Activated CD8-positive, alpha-beta T cell treated with anti-CD3 and anti-CD28 coated beads for 36 hours (primary cell): ENCODE results near the gene NFASC. TPM values are rescaled to one million over a fixed set of nuclear protein-coding genes. Genes with fewer than 3 reads are reported as not detected.

Experiments
- ATAC-seq: fragments of 200-7000 bp; cut with Tn5 transposase; one replicate; pipeline ENCODE4 v1.10.0; 2021; ENCODE audit warnings: mild to moderate bottlenecking, moderate library complexity
- CTCF ChIA-PET: fragments of 350-600 bp; sonication (Branson Sonifier 250); formaldehyde crosslinking; loops from one replicate; lab custom pipeline; 2021; ENCODE audit warnings: antibody characterized with exemption; lab: Charles Lee
- POLR2A ChIA-PET: fragments of 350-600 bp; sonication (Branson Sonifier 250); formaldehyde crosslinking; loops from one replicate; lab custom pipeline; 2021; ENCODE audit warnings: antibody characterized with exemption; lab: Charles Lee
- DNase-seq: peaks from one replicate; pipeline ENCODE4 v3.0.0-alpha.2; 2020
- H3K27ac Mint-ChIP-seq: one replicate; pipeline ENCODE4 v1.8.0; 2021; ENCODE audit warnings: mild to moderate bottlenecking, mixed read lengths
- H3K27me3 Mint-ChIP-seq: one replicate; pipeline ENCODE4 v1.8.0; 2021; ENCODE audit warnings: mixed read lengths
- H3K36me3 Mint-ChIP-seq: one replicate; pipeline ENCODE4 v1.8.0; 2021; ENCODE audit warnings: low read depth, mixed read lengths
- H3K4me1 Mint-ChIP-seq: one replicate; pipeline ENCODE4 v1.8.0; 2021; ENCODE audit warnings: low read depth, mixed read lengths
- H3K4me3 Mint-ChIP-seq: one replicate; pipeline ENCODE4 v1.8.0; 2021; ENCODE audit warnings: mild to moderate bottlenecking, moderate library complexity, mixed read lengths
- H3K9me3 Mint-ChIP-seq: one replicate; pipeline ENCODE4 v1.8.0; 2021; ENCODE audit warnings: mixed read lengths
- intact Hi-C: fragments of 100-400 bp; cut with micrococcal nuclease; formaldehyde crosslinking; loops from one replicate; pipeline ENCODE4 v1.10.0; 2022
- total RNA-seq, 2 experiments: library from RNA; stranded (reverse); gene quantifications; one replicate each; pipeline ENCODE4 v1.2.3, GENCODE V29; 2021
- TF ChIP-seq, protein P1 (sequence below): fragments of 200-600 bp; IDR thresholded peaks from one replicate; pipeline ENCODE4 v1.8.0; 2022; ENCODE audit warnings: antibody characterized with exemption, mild to moderate bottlenecking

The NFASC gene
- total RNA-seq, 2 experiments from 2014 or later, result not detected

DNA sequence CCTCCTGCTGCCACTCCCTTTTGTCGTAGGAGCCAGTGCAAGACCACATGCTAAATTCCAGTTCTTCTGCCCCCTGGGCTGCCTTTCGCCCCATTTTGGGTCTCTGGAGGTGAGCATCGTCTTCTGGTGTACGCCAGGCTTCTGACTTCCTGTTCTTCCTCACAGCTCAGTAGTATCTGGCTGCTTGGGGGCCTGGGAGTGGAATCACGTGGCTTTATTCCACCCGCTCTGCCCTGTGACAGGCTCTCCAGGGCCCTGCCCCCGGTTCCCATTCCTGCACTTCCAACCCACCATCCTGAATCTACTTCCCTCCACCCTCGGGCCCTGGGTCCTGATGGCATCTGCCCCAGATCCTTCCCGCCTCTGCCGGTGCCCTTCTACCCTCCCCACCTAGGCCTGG is 3.6 kb downstream of the NFASC start:
- peaks cover 14% of the 10 kb centered on the region for H3K27me3 Mint-ChIP-seq
- TF ChIP-seq, protein P1, sequence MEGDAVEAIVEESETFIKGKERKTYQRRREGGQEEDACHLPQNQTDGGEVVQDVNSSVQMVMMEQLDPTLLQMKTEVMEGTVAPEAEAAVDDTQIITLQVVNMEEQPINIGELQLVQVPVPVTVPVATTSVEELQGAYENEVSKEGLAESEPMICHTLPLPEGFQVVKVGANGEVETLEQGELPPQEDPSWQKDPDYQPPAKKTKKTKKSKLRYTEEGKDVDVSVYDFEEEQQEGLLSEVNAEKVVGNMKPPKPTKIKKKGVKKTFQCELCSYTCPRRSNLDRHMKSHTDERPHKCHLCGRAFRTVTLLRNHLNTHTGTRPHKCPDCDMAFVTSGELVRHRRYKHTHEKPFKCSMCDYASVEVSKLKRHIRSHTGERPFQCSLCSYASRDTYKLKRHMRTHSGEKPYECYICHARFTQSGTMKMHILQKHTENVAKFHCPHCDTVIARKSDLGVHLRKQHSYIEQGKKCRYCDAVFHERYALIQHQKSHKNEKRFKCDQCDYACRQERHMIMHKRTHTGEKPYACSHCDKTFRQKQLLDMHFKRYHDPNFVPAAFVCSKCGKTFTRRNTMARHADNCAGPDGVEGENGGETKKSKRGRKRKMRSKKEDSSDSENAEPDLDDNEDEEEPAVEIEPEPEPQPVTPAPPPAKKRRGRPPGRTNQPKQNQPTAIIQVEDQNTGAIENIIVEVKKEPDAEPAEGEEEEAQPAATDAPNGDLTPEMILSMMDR, result no peak
- intact Hi-C loops, result no loop called here
- H3K27ac Mint-ChIP-seq, result no peak overlapping the region
- no peaks in the 10 kb centered on the region for H3K36me3 Mint-ChIP-seq
- ChIA-PET CTCF (no interaction called here), POLR2A (no interaction called here)
- H3K9me3 Mint-ChIP-seq, result no peaks in the 10 kb centered on the region
- no peak overlapping the region for H3K4me3 Mint-ChIP-seq
- no peaks in the 10 kb centered on the region for H3K4me1 Mint-ChIP-seq
- DNase-seq (no peak), ATAC-seq (no peak)

DNA sequence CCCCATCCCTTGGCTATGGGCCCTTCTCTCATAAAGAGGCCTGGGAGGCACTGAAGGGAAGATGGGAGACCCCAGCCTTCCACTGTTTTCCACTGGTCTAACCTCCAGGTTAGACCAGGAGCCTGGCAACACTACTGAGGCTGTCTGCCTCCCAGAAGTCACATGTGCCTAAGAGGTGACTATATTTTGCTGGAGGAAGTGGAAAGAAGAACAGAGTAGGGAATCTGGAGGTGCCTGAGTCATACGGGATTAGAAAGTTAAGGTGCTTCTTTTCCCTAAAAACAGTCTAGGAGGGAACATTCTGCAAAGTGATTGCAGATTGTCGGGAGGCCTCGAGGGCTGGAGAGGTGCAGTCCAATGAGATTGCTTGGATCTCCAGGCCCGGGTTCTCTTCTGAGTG is 4.6 kb downstream of the NFASC start:
- Mint-ChIP-seq H3K4me3 (no peak overlapping the region), H3K9me3 (no peaks in the 10 kb centered on the region), H3K27ac (no peak overlapping the region), H3K4me1 (no peaks in the 10 kb centered on the region), H3K27me3 (peaks cover 11% of the 10 kb centered on the region), H3K36me3 (no peaks in the 10 kb centered on the region)
- DNase-seq, result no peak
- no peak for ATAC-seq
- POLR2A ChIA-PET, result no interaction called here
- CTCF ChIA-PET, result no interaction called here
- TF ChIP-seq, protein P1, result no peak
- intact Hi-C loops, result no loop called here

DNA sequence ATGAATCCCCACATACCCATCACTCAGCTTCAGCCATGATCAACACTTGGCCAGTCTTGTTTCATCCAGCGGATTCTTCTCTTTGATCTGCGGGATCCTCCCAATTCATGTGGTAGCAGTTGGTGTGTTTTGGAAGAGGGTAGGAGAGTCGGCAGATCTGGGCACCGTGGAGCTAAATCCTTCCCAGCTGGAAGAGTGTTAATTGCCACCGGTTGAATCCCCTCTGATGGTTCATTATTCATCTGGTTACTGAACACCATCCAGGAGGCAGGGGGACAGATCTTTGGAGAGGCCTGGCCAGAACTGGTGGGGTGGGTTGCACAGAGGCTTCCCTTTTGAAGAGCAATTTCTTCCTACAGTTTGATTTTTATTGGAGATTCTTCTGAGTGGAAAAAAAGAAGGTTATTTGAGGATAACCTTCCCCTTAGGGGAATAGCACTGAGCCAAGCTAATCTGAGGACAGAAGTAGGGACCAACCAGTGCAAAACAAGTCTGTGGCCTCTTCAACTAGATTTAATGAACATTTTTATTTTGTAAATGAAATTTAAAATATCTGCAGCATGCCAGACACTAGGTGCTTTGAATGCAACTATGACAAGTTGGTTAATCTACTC is 8.1 kb downstream of the NFASC start:
- Mint-ChIP-seq H3K36me3 (no peaks in the 10 kb centered on the region), H3K4me1 (no peaks in the 10 kb centered on the region), H3K27me3 (peaks cover 12% of the 10 kb centered on the region), H3K27ac (no peak overlapping the region), H3K9me3 (no peaks in the 10 kb centered on the region), H3K4me3 (no peak overlapping the region)
- ATAC-seq (no peak), DNase-seq (no peak)
- intact Hi-C loops, result no loop called here
- ChIA-PET CTCF (no interaction called here), POLR2A (no interaction called here)
- TF ChIP-seq, protein P1, result no peak

DNA sequence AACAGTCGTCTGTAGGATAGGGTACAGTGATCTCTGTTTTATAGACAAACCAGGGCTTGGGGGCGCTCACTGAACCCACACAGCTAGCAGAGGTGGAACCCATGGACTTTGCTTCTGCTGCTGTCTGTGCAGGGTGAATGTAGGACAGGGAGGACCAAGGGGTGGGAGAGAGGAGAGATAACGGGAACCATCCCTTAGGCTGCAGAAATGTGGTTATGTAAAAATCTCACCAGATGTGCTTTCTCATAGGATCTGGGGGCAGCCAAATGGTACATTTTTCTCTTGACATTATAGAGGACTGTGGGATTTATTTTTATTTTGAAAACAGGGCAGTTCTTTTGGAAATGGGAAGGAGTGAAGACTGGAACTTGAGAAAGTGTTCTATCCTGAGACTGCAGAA is 8.7 kb downstream of the NFASC start:
- no peaks in the 10 kb centered on the region for H3K36me3 Mint-ChIP-seq
- no peaks in the 10 kb centered on the region for H3K4me1 Mint-ChIP-seq
- H3K27me3 Mint-ChIP-seq, result peaks cover 12% of the 10 kb centered on the region
- ChIA-PET POLR2A (no interaction called here), CTCF (interaction anchor here (1.0 kb wide), 1 partner anchor 182 kb away, joined by 3 read pairs; no protein-coding TSS in a partner anchor)
- no peak overlapping the region for H3K4me3 Mint-ChIP-seq
- H3K27ac Mint-ChIP-seq, result no peak overlapping the region
- ATAC-seq, result no peak
- no peaks in the 10 kb centered on the region for H3K9me3 Mint-ChIP-seq
- no peak for DNase-seq
- intact Hi-C loops, result no loop called here
- TF ChIP-seq, protein P1, result no peak

DNA sequence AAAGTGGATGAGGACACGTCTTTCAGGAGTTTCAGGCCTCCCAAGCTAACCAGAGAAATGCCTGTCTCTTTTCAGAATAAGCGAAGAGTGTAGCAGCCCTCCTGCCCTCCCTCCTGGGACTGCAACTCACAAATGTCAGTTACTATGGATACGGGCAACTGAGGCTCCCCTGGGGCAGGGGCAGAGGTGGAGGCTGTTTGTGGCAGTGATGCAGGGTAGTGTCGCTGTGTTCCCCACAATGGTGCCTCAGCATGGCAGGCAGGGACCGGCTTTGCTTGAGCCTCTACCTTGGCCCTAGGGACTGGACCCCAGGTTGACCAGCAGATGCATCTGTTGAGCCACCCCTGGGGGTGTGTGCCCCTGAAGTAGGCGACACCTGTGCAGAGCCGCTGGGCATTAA is 10.2 kb downstream of the NFASC start:
- Mint-ChIP-seq H3K27me3 (peaks cover 12% of the 10 kb centered on the region), H3K9me3 (no peaks in the 10 kb centered on the region), H3K27ac (no peak overlapping the region), H3K36me3 (no peaks in the 10 kb centered on the region), H3K4me3 (no peak overlapping the region), H3K4me1 (no peaks in the 10 kb centered on the region)
- ChIA-PET POLR2A (no interaction called here), CTCF (interaction anchor here (1.1 kb wide), 1 partner anchor 62 kb away, joined by 4 read pairs; no protein-coding TSS in a partner anchor)
- DNase-seq (no peak), ATAC-seq (no peak)
- TF ChIP-seq, protein P1, result no peak
- intact Hi-C loops, result no loop called here
